BLaER1 treated with 17β-estradiol and CSF1 and Interleukin-3, amounts not matched to agents 10 nM and 100 nM (cell line): Measurements from ENCODE around the gene LIPC.

Source experiments
- H3K27ac ChIP-seq, 11 experiments: shearing (Covaris generic); formaldehyde crosslinking; 2 replicates each; pipeline ENCODE4 v1.8.1; 2022
- H3K27me3 ChIP-seq, 11 experiments: shearing (Covaris generic); formaldehyde crosslinking; 2 replicates each; pipeline ENCODE4 v1.8.1; 2022
- H3K36me3 ChIP-seq, 11 experiments: shearing (Covaris generic); formaldehyde crosslinking; 2 replicates each; pipeline ENCODE4 v1.8.1; 2022
- H3K4me1 ChIP-seq, 10 experiments: shearing (Covaris generic); formaldehyde crosslinking; 2 replicates each; pipeline ENCODE4 v1.8.1; 2022
- H3K4me2 ChIP-seq, 11 experiments: shearing (Covaris generic); formaldehyde crosslinking; 2 replicates each; pipeline ENCODE4 v1.8.1; 2022
- H3K4me3 ChIP-seq, 10 experiments: shearing (Covaris generic); formaldehyde crosslinking; 2 replicates each; pipeline ENCODE4 v1.8.1; 2022
- H3K9ac ChIP-seq, 11 experiments: shearing (Covaris generic); formaldehyde crosslinking; 2 replicates each; pipeline ENCODE4 v1.8.1; 2022
- H3K9me3 ChIP-seq, 11 experiments: shearing (Covaris generic); formaldehyde crosslinking; replicated peaks in 1 of 11; 2 replicates each; pipeline ENCODE4 v1.8.1; 2022
- H4K20me1 ChIP-seq, 11 experiments: shearing (Covaris generic); formaldehyde crosslinking; 2 replicates each; pipeline ENCODE4 v1.8.1; 2022
- Cebpa-rat ChIP-seq, 11 experiments: shearing (Covaris generic); IDR thresholded peaks; 2 replicates each; pipeline ENCODE4 v1.8.1; 2022

The LIPC gene

GRCh38 chr15:58401991-58402649 lies 29.7 kb upstream of the LIPC start:
- H3K27ac ChIP-seq, result no peak overlapping the region
- no peak overlapping the region; a peak in 1 of 22 replicates for H3K4me2 ChIP-seq
- peaks cover 0 to 9% (median 0%) of the 10 kb centered on the region in 11 experiments; a peak in 2 of 22 replicates for H3K9me3 ChIP-seq
- H3K4me1 ChIP-seq, result peaks cover 0 to 9% (median under 1%) of the 10 kb centered on the region in 10 experiments; a peak in 5 of 20 replicates
- no peaks in the 10 kb centered on the region for H3K36me3 ChIP-seq
- no peak overlapping the region for H3K9ac ChIP-seq
- H3K4me3 ChIP-seq, result no peak overlapping the region
- H3K27me3 ChIP-seq, result no peaks in the 10 kb centered on the region
- no peaks in the 10 kb centered on the region for H4K20me1 ChIP-seq
- no peak for TF ChIP-seq Cebpa-rat (IDR thresholded peaks at IDR 0.05)

- Histone ChIP-seq H4K20me1 (no peaks in the 10 kb centered on the region), H3K4me2 (no peak overlapping the region), H3K36me3 (no peaks in the 10 kb centered on the region), H3K27me3 (no peaks in the 10 kb centered on the region), H3K4me1 (peaks cover 0 to 9% (median 1%) of the 10 kb centered on the region in 10 experiments; a peak in 10 of 20 replicates), H3K9me3 (peaks cover 0 to 12% (median 0%) of the 10 kb centered on the region in 11 experiments; a peak in 3 of 22 replicates), H3K9ac (no peak overlapping the region), H3K4me3 (no peak overlapping the region), H3K27ac (no peak overlapping the region)
- TF ChIP-seq Cebpa-rat (IDR thresholded peaks at IDR 0.05), result no peak
Observed at GRCh38 chr15:58403581-58403980, 28.2 kb upstream of the LIPC start.

GRCh38 chr15:58404020-58404419 lies 27.8 kb upstream of the LIPC start:
- TF ChIP-seq Cebpa-rat (IDR thresholded peaks at IDR 0.05), result no peak
- Histone ChIP-seq H4K20me1 (no peaks in the 10 kb centered on the region), H3K4me2 (no peak overlapping the region), H3K4me1 (peaks cover 0 to 13% (median 6%) of the 10 kb centered on the region in 10 experiments; a peak in 18 of 20 replicates), H3K9ac (no peak overlapping the region), H3K4me3 (no peak overlapping the region), H3K27ac (no peak overlapping the region), H3K27me3 (no peaks in the 10 kb centered on the region), H3K9me3 (peaks cover 0 to 12% (median 0%) of the 10 kb centered on the region in 11 experiments; a peak in 3 of 22 replicates), H3K36me3 (no peaks in the 10 kb centered on the region)

GRCh38 chr15:58404722-58405121 lies 27.1 kb upstream of the LIPC start:
- Histone ChIP-seq H3K4me3 (no peak overlapping the region), H3K36me3 (no peaks in the 10 kb centered on the region), H3K27ac (no peak overlapping the region), H3K9me3 (peaks cover 0 to 12% (median 0%) of the 10 kb centered on the region in 11 experiments; a peak in 3 of 22 replicates), H3K27me3 (no peaks in the 10 kb centered on the region), H3K4me2 (no peak overlapping the region), H3K4me1 (peaks cover 6 to 15% (median 13%) of the 10 kb centered on the region in 10 experiments), H4K20me1 (no peaks in the 10 kb centered on the region), H3K9ac (no peak overlapping the region)
- TF ChIP-seq Cebpa-rat (IDR thresholded peaks at IDR 0.05), result no peak

- no peak for TF ChIP-seq Cebpa-rat (IDR thresholded peaks at IDR 0.05)
- Histone ChIP-seq H3K36me3 (no peaks in the 10 kb centered on the region), H3K4me3 (no peak overlapping the region)
Observed at GRCh38 chr15:58405865-58406264, 25.9 kb upstream of the LIPC start.

GRCh38 chr15:58406811-58407210 lies 25.0 kb upstream of the LIPC start:
- peaks cover 0 to 12% (median 3%) of the 10 kb centered on the region in 11 experiments; a peak in 7 of 22 replicates for H3K9me3 ChIP-seq
- H3K4me1 ChIP-seq, result peaks cover 17 to 32% (median 24%) of the 10 kb centered on the region in 10 experiments
- no peak overlapping the region for H3K9ac ChIP-seq
- no peak overlapping the region for H3K27ac ChIP-seq
- no peak overlapping the region for H3K4me3 ChIP-seq
- no peak for TF ChIP-seq Cebpa-rat (IDR thresholded peaks at IDR 0.05)
- no peaks in the 10 kb centered on the region for H3K36me3 ChIP-seq
- H3K27me3 ChIP-seq, result no peaks in the 10 kb centered on the region
- H3K4me2 ChIP-seq, result no peak overlapping the region
- no peaks in the 10 kb centered on the region for H4K20me1 ChIP-seq

More at GRCh38 chr15:58405865-58406264, 25.9 kb upstream of the LIPC start:
- Histone ChIP-seq H3K9me3 (peaks cover 0 to 12% (median 0%) of the 10 kb centered on the region in 11 experiments; a peak in 3 of 22 replicates), H3K27ac (no peak overlapping the region), H3K4me1 (peaks cover 10 to 25% (median 19%) of the 10 kb centered on the region in 10 experiments), H4K20me1 (no peaks in the 10 kb centered on the region), H3K9ac (no peak overlapping the region), H3K27me3 (no peaks in the 10 kb centered on the region), H3K4me2 (no peak overlapping the region)

GRCh38 chr15:58407236-58407775 lies 24.5 kb upstream of the LIPC start:
- peaks cover 0 to 12% (median 7%) of the 10 kb centered on the region in 11 experiments; a peak in 9 of 22 replicates for H3K9me3 ChIP-seq

GRCh38 chr15:58407778-58408177 lies 24.0 kb upstream of the LIPC start:
- H3K27ac ChIP-seq, result 0 out of 22 replicates have a peak overlapping the region, but pooled peaks of 1 of the 11 experiments have one; percentile 6
- no peaks in the 10 kb centered on the region for H4K20me1 ChIP-seq
- no peak overlapping the region for H3K9ac ChIP-seq
- no peaks in the 10 kb centered on the region for H3K27me3 ChIP-seq
- no peak for TF ChIP-seq Cebpa-rat (IDR thresholded peaks at IDR 0.05)
- no peaks in the 10 kb centered on the region for H3K36me3 ChIP-seq
- H3K4me1 ChIP-seq, result peaks cover 17 to 36% (median 24%) of the 10 kb centered on the region in 10 experiments
- no peak overlapping the region for H3K4me3 ChIP-seq
- no peak overlapping the region for H3K4me2 ChIP-seq
- H3K9me3 ChIP-seq, result peaks cover 0 to 12% (median 7%) of the 10 kb centered on the region in 11 experiments; a peak in 9 of 22 replicates

More at GRCh38 chr15:58407236-58407775, 24.5 kb upstream of the LIPC start:
- Histone ChIP-seq H4K20me1 (no peaks in the 10 kb centered on the region), H3K4me3 (no peak overlapping the region), H3K4me1 (peaks cover 17 to 36% (median 24%) of the 10 kb centered on the region in 10 experiments), H3K27me3 (no peaks in the 10 kb centered on the region), H3K9ac (no peak overlapping the region), H3K36me3 (no peaks in the 10 kb centered on the region), H3K27ac (0 out of 22 replicates have a peak overlapping the region, but pooled peaks of 1 of the 11 experiments have one; percentile 6), H3K4me2 (0 out of 22 replicates have a peak overlapping the region, but pooled peaks of 1 of the 11 experiments have one; percentile 2)
- no peak for TF ChIP-seq Cebpa-rat (IDR thresholded peaks at IDR 0.05)

- Histone ChIP-seq H3K4me3 (peak overlapping the region; percentile 46 to 69 (median 60); a peak in 17 of 20 replicates), H4K20me1 (no peaks in the 10 kb centered on the region), H3K9ac (peak overlapping the region; percentile 69 to 82 (median 76); a peak in 20 of 22 replicates), H3K27me3 (no peaks in the 10 kb centered on the region), H3K36me3 (peaks cover 0 to 8% (median 5%) of the 10 kb centered on the region in 11 experiments; a peak in 6 of 22 replicates), H3K27ac (peak overlapping the region; percentile 41 to 85 (median 80); a peak in 21 of 22 replicates), H3K4me1 (peaks cover 17 to 36% (median 24%) of the 10 kb centered on the region in 10 experiments), H3K9me3 (peaks cover 0 to 29% (median 16%) of the 10 kb centered on the region in 11 experiments; a peak in 19 of 22 replicates), H3K4me2 (peak overlapping the region; percentile 63 to 93 (median 83))
- 0 out of 22 replicates have a peak, but pooled peaks of 1 of the 11 experiments have one; percentile 18 for TF ChIP-seq Cebpa-rat (IDR thresholded peaks at IDR 0.05)
Observed at GRCh38 chr15:58409861-58410260, 21.9 kb upstream of the LIPC start.
